ENCODE data around the gene SUSD6.

DNA sequence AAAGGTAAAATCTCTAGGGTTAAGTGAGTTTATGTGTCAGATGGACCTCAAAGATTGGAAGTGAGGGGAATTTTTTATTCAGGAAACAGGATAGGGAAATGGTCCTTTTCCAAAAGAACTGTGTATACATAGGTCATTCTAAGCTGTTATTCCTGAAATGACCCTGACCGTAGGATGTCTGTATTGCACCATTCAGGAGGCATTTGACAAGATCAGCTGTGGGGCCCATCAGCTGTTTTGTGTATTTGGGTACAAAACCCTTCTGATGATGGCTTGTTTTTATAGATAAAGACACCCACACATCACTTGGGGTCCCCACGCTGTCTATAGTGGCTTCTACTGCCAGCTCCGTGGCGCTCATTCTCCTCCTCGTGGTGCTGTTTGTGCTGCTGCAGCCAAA, 92.9 kb downstream of the SUSD6 start:
- TF ChIP-seq, protein P1, sequence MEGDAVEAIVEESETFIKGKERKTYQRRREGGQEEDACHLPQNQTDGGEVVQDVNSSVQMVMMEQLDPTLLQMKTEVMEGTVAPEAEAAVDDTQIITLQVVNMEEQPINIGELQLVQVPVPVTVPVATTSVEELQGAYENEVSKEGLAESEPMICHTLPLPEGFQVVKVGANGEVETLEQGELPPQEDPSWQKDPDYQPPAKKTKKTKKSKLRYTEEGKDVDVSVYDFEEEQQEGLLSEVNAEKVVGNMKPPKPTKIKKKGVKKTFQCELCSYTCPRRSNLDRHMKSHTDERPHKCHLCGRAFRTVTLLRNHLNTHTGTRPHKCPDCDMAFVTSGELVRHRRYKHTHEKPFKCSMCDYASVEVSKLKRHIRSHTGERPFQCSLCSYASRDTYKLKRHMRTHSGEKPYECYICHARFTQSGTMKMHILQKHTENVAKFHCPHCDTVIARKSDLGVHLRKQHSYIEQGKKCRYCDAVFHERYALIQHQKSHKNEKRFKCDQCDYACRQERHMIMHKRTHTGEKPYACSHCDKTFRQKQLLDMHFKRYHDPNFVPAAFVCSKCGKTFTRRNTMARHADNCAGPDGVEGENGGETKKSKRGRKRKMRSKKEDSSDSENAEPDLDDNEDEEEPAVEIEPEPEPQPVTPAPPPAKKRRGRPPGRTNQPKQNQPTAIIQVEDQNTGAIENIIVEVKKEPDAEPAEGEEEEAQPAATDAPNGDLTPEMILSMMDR (conservative IDR thresholded peaks at IDR 0.05): no peak
- no peak for TF ChIP-seq ZFX (IDR thresholded peaks at IDR 0.05)
